ENCODE results near the gene PERM1. TPM values are rescaled to one million over a fixed set of nuclear protein-coding genes. Genes with fewer than 3 reads are reported as not detected.
A peak's percentile ranks its signal among the peaks of the same experiment; 100 is the strongest.

The PERM1 gene
- total RNA-seq, 2 donors from 2014 or later = 0.80 to 3.9 TPM

- intact Hi-C loops (cut with DNase I) = no loop called here
- no peaks in the 10 kb centered on the region for H3K27me3 ChIP-seq (replicated peaks; ENCODE audit: insufficient read depth)
- 8% methylated on average over 67 of the region's 101 CpGs for WGBS
- peaks cover 6% of the 10 kb centered on the region for H3K4me1 ChIP-seq (replicated peaks)
- peak within 1 kb of the TSS; percentile 84 to 90 for H3K4me3 ChIP-seq
- TF ChIP-seq POLR2AphosphoS5 (IDR thresholded peaks at IDR 0.05) (peak; percentile 88), CTCF (IDR thresholded peaks at IDR 0.05) (no peak)
- H3K9me3 ChIP-seq = no peaks in the 10 kb centered on the region
- H3K27ac ChIP-seq = peak within 1 kb of the TSS in 1 of 2 donors; percentile 32
- H3K36me3 ChIP-seq = peaks cover 9 to 13% of the 10 kb centered on the region in 2 donors
- DNase-seq (ENCODE audit: low spot score) = peak; percentile 90
These were observed 22.8 kb downstream of the PERM1 start, which contains the start of gene NOC2L for GRCh38 chr1:958823-959730. NOC2L (minus strand) TSS chr1:959256; CDS start chr1:959240, 16 bp downstream.

GRCh38 chr1:956636-957035 is 25.3 kb downstream of the PERM1 start:
- Histone ChIP-seq H3K36me3 (peaks cover 18 to 30% of the 10 kb centered on the region in 2 donors), H3K4me3 (no peak overlapping the region), H3K27ac (no peak overlapping the region), H3K4me1 (replicated peaks) (peaks cover 6% of the 10 kb centered on the region), H3K9me3 (no peaks in the 10 kb centered on the region), H3K27me3 (replicated peaks; ENCODE audit: insufficient read depth) (no peaks in the 10 kb centered on the region)
- 76% methylated on average over 9 of the region's 11 CpGs for WGBS
- DNase-seq (ENCODE audit: low spot score) = no peak
- intact Hi-C loops (cut with DNase I) = no loop called here
- TF ChIP-seq CTCF (IDR thresholded peaks at IDR 0.05) (no peak), POLR2AphosphoS5 (IDR thresholded peaks at IDR 0.05) (no peak)

GRCh38 chr1:955474-955873 is 26.4 kb downstream of the PERM1 start:
- 87% methylated on average over 6 of the region's 6 CpGs for WGBS
- Histone ChIP-seq H3K4me1 (replicated peaks) (peaks cover 6% of the 10 kb centered on the region), H3K4me3 (no peak overlapping the region), H3K27me3 (replicated peaks; ENCODE audit: insufficient read depth) (no peaks in the 10 kb centered on the region), H3K27ac (no peak overlapping the region), H3K36me3 (peaks cover 18 to 37% of the 10 kb centered on the region in 2 donors), H3K9me3 (no peaks in the 10 kb centered on the region)
- DNase-seq (ENCODE audit: low spot score) = no peak
- TF ChIP-seq POLR2AphosphoS5 (IDR thresholded peaks at IDR 0.05) (no peak), POLR2A (IDR thresholded peaks at IDR 0.05) (no peak), CTCF (IDR thresholded peaks at IDR 0.05) (no peak)
- intact Hi-C loops (cut with DNase I) = no loop called here

GRCh38 chr1:954927-955326 is 27.0 kb downstream of the PERM1 start:
- peaks cover 18 to 37% of the 10 kb centered on the region in 2 donors for H3K36me3 ChIP-seq
- no peak for DNase-seq (ENCODE audit: low spot score)
- TF ChIP-seq POLR2AphosphoS5 (IDR thresholded peaks at IDR 0.05) (no peak), POLR2A (IDR thresholded peaks at IDR 0.05) (no peak), CTCF (IDR thresholded peaks at IDR 0.05) (no peak)
- H3K27ac ChIP-seq = no peak overlapping the region
- no peaks in the 10 kb centered on the region for H3K27me3 ChIP-seq (replicated peaks; ENCODE audit: insufficient read depth)
- no peaks in the 10 kb centered on the region for H3K9me3 ChIP-seq
- intact Hi-C loops (cut with DNase I) = no loop called here
- no peak overlapping the region for H3K4me3 ChIP-seq
- 88% methylated on average over 13 of the region's 13 CpGs for WGBS
- peaks cover 6% of the 10 kb centered on the region for H3K4me1 ChIP-seq (replicated peaks)

Data from prostate gland (tissue), 2 donors.